GM15510 (cell line): Measurements from ENCODE around the gene DLGAP4.

Source experiments
- POLR2A ChIP-seq: IDR thresholded peaks from 3 replicates; pipeline ENCODE4 v1.6.1; 2011; ENCODE audit warnings: borderline replicate concordance; ENCODE audit not compliant: insufficient read length; ENCODE audit errors: extremely low read depth

DLGAP4 gene

GRCh38 chr20:36404435-36404978 is 98.4 kb downstream of the DLGAP4 start:
- TF ChIP-seq POLR2A: no peak

- no peak for TF ChIP-seq POLR2A
Observed at GRCh38 chr20:36405255-36405654, 99.1 kb downstream of the DLGAP4 start.

DNA sequence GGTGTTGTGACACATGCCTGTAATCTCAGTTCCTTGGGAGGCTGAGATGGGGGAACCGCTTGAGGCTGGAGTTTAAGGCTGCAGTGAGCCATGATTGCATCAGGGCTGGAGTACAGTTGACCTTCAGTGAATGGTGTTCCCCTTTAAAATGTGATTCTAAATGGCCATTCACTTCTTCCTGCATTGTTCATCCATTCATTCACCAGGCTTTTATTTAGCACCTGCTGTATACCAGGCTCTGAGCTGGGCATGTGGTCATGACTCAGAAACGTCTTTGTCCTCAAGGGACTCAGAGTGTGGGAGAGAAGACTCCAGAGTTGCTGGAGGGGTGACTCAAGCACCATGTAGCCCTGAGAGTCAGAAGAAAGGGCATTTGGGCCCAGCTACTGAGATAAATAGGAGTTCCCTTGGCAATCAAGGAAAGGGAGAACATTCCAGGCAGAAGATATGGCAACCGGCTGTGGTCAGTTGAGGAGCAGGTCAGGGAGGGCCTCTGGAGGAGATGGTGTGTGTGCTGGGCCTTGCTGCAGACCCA is 101.1 kb downstream of the DLGAP4 start:
- no peak for TF ChIP-seq POLR2A

GRCh38 chr20:36408219-36408618 is 102.1 kb downstream of the DLGAP4 start:
- TF ChIP-seq POLR2A: no peak

GRCh38 chr20:36411861-36412454 is 105.8 kb downstream of the DLGAP4 start:
- no peak for TF ChIP-seq POLR2A

DNA sequence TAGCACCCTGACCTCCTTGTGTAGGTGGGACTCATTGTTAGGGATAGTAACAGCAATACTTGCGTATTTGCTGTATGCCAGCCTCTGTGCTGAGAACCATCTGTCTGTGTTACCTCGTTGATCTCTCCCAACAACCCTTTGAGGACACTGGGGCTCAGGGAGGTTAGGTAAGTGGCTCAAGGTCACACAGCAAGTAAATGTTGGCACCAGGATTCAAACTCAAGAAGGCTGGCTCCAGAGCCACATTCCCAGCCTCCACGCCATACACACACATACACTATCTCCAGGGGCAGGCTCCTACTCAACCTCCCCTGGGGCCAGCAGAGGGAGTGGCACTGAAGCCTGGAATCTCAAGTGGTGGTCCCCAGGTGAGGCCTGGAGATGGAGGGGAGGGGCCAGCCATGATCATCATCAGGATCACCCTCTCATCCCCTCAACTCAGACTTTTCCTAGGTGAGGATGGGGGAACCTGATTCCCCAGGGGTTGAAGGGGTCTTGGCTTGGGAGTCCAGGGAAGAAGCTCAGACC is 109.4 kb downstream of the DLGAP4 start:
- no peak for TF ChIP-seq POLR2A

- no peak for TF ChIP-seq POLR2A
Observed at GRCh38 chr20:36418711-36419110, 112.6 kb downstream of the DLGAP4 start.

DNA sequence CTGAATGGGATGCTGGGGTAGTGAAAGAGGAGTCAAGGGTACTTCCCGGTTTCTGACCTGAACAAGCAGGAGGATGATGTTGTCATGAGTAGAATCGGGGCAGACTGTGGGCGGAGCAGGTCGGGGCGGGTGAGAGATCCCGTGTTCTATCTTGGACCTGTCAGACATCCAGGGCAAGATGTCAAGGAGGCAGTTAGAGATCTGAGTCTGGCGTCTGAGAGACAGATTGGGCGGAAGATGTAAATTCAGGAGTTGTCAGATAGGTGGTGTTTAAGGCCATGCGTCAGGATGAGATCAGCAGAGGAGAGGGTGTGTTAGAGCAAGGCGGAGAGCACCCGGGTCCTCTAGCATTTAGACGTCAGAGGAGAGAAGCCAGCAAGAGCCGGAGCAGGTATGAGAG is 115.5 kb downstream of the DLGAP4 start:
- no peak for TF ChIP-seq POLR2A

GRCh38 chr20:36424314-36424713 is 118.2 kb downstream of the DLGAP4 start:
- TF ChIP-seq POLR2A: no peak

- TF ChIP-seq POLR2A: no peak
Observed at GRCh38 chr20:36425166-36425565, 119.0 kb downstream of the DLGAP4 start.

DNA sequence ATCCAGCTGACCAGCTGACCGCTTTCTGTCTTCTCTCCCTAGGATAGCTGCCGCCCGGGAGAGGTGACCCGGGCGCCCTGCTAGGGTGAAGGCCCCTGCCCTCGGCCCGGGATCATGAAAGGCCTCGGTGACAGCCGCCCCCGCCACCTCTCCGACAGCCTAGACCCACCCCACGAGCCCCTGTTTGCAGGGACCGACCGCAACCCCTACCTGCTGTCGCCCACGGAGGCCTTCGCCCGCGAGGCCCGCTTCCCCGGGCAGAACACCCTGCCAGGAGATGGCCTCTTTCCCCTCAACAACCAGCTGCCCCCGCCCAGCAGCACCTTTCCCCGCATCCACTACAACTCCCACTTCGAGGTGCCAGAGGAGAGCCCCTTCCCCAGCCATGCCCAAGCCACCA is 125.5 kb downstream of the DLGAP4 start:
- TF ChIP-seq POLR2A: no peak

DNA sequence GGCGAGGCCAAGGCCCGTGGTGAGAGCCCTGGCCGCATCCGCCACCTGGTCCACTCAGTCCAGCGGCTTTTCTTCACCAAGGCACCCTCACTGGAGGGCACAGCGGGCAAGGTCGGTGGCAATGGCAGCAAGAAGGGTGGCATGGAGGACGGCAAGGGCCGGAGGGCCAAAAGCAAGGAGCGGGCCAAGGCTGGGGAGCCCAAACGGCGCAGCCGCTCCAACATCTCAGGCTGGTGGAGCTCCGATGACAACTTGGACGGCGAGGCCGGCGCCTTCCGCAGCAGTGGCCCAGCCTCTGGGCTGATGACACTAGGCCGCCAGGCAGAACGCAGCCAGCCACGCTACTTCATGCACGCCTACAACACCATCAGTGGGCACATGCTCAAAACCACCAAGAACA is 126.0 kb downstream of the DLGAP4 start:
- TF ChIP-seq POLR2A: no peak

GRCh38 chr20:36434383-36434782 is 128.2 kb downstream of the DLGAP4 start:
- TF ChIP-seq POLR2A: no peak

DNA sequence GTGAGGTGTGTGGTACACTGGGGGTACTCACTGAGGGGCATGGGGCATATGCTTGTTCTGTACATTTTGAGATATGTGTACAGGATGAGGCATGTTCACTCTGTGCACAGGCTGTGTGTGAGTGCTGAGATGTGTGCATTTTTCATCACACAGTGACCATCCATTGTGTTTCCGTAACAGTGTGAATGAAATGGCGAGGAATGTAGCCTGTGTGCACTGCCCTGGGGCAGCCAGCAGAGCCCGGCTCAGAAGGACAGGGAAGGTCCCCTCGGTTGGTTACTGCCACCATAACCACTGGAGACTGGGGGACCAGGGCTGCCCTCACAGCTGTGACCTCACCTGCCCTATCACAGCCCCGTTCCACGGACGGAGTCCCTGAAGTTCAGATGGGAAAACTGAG is 129.0 kb downstream of the DLGAP4 start:
- no peak for TF ChIP-seq POLR2A

DNA sequence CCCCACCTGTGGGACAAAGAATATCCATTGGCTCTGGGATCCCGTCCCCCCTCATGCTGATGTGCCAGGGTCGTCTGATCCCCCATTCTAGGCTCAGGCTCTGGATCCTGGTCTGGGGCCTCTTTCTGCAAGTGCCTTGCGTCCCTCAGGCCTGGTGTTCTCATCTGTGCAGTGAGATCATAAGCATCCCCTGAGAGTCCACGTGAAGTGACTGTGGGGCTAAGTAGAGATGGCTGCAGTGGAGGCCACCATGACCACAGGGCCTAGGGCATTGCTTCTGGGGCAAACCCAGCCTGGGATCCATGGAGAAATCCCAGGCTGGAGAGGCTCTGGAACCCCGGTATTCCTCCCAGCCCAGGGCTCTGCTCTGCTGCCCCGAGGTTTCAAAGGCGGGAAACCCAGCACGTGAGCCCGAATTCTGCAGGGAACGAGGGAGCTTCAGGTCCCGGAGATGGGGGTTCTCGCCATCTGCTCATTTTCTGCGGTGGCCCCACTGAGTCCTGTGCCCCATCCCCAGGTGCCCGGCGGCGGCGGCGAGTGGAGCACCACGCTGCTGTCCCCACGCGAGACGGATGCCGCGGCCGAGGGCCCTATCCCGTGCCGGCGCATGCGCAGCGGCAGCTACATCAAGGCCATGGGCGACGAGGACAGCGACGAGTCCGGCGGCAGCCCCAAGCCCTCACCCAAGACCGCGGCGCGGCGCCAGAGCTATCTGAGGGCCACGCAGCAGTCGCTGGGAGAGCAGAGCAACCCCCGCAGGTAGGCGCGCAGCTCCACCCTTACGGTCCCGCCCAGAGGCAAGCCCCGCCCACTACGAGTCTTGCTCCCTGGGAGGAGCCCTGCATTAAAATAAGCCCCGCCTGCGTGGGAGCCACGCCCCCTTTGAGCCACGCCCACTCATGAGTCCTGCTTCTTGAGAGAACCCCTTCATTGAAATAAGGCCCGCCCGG is 129.7 kb downstream of the DLGAP4 start:
- no peak for TF ChIP-seq POLR2A
